ENCODE data around the gene CCDC185.

CCDC185 gene

GRCh38 chr1:223393275-223394214, at the start of gene CCDC185:
Gene CCDC185, plus strand, starts transcription at chr1:223393415. Its CDS starts 61 bp downstream, at chr1:223393476.
- DNase-seq (ENCODE audit: low read depth): no peak

GRCh38 chr1:223343692-223344091, 49.5 kb upstream of the CCDC185 start:
- DNase-seq (ENCODE audit: low read depth): no peak

GRCh38 chr1:223344491-223344890, 48.7 kb upstream of the CCDC185 start:
- no peak for DNase-seq (ENCODE audit: low read depth)

- DNase-seq (ENCODE audit: low read depth): no peak
These were observed 47.5 kb upstream of the CCDC185 start for GRCh38 chr1:223345720-223346119.

GRCh38 chr1:223346311-223346710, 46.9 kb upstream of the CCDC185 start:
- DNase-seq (ENCODE audit: low read depth): no peak

GRCh38 chr1:223347583-223347982, 45.6 kb upstream of the CCDC185 start:
- no peak for DNase-seq (ENCODE audit: low read depth)

GRCh38 chr1:223348439-223348838, 44.8 kb upstream of the CCDC185 start:
- no peak for DNase-seq (ENCODE audit: low read depth)

- DNase-seq (ENCODE audit: low read depth): no peak
These were observed 44.0 kb upstream of the CCDC185 start for GRCh38 chr1:223349241-223349640.

GRCh38 chr1:223350361-223350908, 42.8 kb upstream of the CCDC185 start:
- no peak for DNase-seq (ENCODE audit: low read depth)

- no peak for DNase-seq (ENCODE audit: low read depth)
These were observed 40.3 kb upstream of the CCDC185 start for GRCh38 chr1:223352944-223353343.

- no peak for DNase-seq (ENCODE audit: low read depth)
These were observed 39.3 kb upstream of the CCDC185 start for GRCh38 chr1:223353939-223354338.

GRCh38 chr1:223355699-223356098, 37.5 kb upstream of the CCDC185 start:
- no peak for DNase-seq (ENCODE audit: low read depth)

GRCh38 chr1:223358826-223359225, 34.4 kb upstream of the CCDC185 start:
- DNase-seq (ENCODE audit: low read depth): no peak

- DNase-seq (ENCODE audit: low read depth): no peak
These were observed 30.0 kb upstream of the CCDC185 start for GRCh38 chr1:223363057-223363855.

- DNase-seq (ENCODE audit: low read depth): no peak
These were observed 29.1 kb upstream of the CCDC185 start, which contains the start of gene SUSD4 for GRCh38 chr1:223363856-223364684. Gene SUSD4, minus strand, starts transcription at chr1:223364176. Its CDS starts 751 bp downstream, at chr1:223363425.

- DNase-seq (ENCODE audit: low read depth): no peak
These were observed 28.4 kb upstream of the CCDC185 start for GRCh38 chr1:223364685-223365382.

GRCh38 chr1:223374064-223374610, 19.1 kb upstream of the CCDC185 start:
- DNase-seq (ENCODE audit: low read depth): no peak

GRCh38 chr1:223378754-223379153, 14.5 kb upstream of the CCDC185 start:
- no peak for DNase-seq (ENCODE audit: low read depth)

GRCh38 chr1:223386013-223386412, 7.2 kb upstream of the CCDC185 start:
- no peak for DNase-seq (ENCODE audit: low read depth)

- DNase-seq (ENCODE audit: low read depth): no peak
These were observed 2.6 kb upstream of the CCDC185 start for GRCh38 chr1:223390618-223391017.

GRCh38 chr1:223394242-223394641, 1.0 kb downstream of the CCDC185 start:
- DNase-seq (ENCODE audit: low read depth): no peak
